ENCODE results near the gene MALRD1.

MALRD1 gene

GRCh38 chr10:19713159-19713558 lies 664.6 kb downstream of the MALRD1 start:
- no peak for DNase-seq (ENCODE audit: extremely low read depth, low read depth)
- TF ChIP-seq CTCF (IDR thresholded peaks at IDR 0.05; ENCODE audit: low read depth, low read length), result no peak

- no peak for DNase-seq (ENCODE audit: extremely low read depth, low read depth)
- no peak; the same call in 1 of the 2 replicates for TF ChIP-seq CTCF (IDR thresholded peaks at IDR 0.05; ENCODE audit: low read depth, low read length)
These were observed 665.4 kb downstream of the MALRD1 start for GRCh38 chr10:19713800-19714525.

- DNase-seq (ENCODE audit: extremely low read depth, low read depth), result peak; percentile 39
- no peak for TF ChIP-seq CTCF (IDR thresholded peaks at IDR 0.05; ENCODE audit: low read depth, low read length)
These were observed 670.7 kb downstream of the MALRD1 start for GRCh38 chr10:19719284-19719683.

GRCh38 chr10:19724287-19724686 lies 675.7 kb downstream of the MALRD1 start:
- no peak for DNase-seq (ENCODE audit: extremely low read depth, low read depth)
- TF ChIP-seq CTCF (IDR thresholded peaks at IDR 0.05; ENCODE audit: low read depth, low read length), result no peak

GRCh38 chr10:19728376-19728775 lies 679.8 kb downstream of the MALRD1 start:
- DNase-seq (ENCODE audit: extremely low read depth, low read depth), result no peak
- no peak for TF ChIP-seq CTCF (IDR thresholded peaks at IDR 0.05; ENCODE audit: low read depth, low read length)

- TF ChIP-seq CTCF (IDR thresholded peaks at IDR 0.05; ENCODE audit: low read depth, low read length), result no peak
These were observed 680.4 kb downstream of the MALRD1 start for GRCh38 chr10:19728964-19729363.

GRCh38 chr10:19730167-19730906 lies 681.7 kb downstream of the MALRD1 start:
- TF ChIP-seq CTCF (IDR thresholded peaks at IDR 0.05; ENCODE audit: low read depth, low read length), result no peak
- peak; percentile 2 for DNase-seq (ENCODE audit: extremely low read depth, low read depth)

More at GRCh38 chr10:19728964-19729363, 680.4 kb downstream of the MALRD1 start:
- no peak for DNase-seq (ENCODE audit: extremely low read depth, low read depth)
